Measurements from ENCODE around the gene TBC1D4.
"Not testable (repeated sequence)": the region's sequence is repeated elsewhere in the genome, so short reads cannot be mapped to it uniquely, and the experiment has no call there.

TBC1D4 gene

GRCh38 chr13:75452564-75452963 lies 29.4 kb downstream of the TBC1D4 start:
- DNase-seq (ENCODE audit: low read depth): no peak

- no peak for DNase-seq (ENCODE audit: low read depth)
Observed at GRCh38 chr13:75447493-75447892, 34.5 kb downstream of the TBC1D4 start.

- DNase-seq (ENCODE audit: low read depth): no peak
Observed at GRCh38 chr13:75446874-75447273, 35.1 kb downstream of the TBC1D4 start.

- no peak for DNase-seq (ENCODE audit: low read depth)
Observed at GRCh38 chr13:75445717-75446499, 36.1 kb downstream of the TBC1D4 start.

- no peak for DNase-seq (ENCODE audit: low read depth)
Observed at GRCh38 chr13:75444016-75444415, 38.0 kb downstream of the TBC1D4 start.

GRCh38 chr13:75443356-75443958 lies 38.5 kb downstream of the TBC1D4 start:
- no peak for DNase-seq (ENCODE audit: low read depth)

- DNase-seq (ENCODE audit: low read depth): no peak
Observed at GRCh38 chr13:75442736-75443234, 39.2 kb downstream of the TBC1D4 start.

- no peak for DNase-seq (ENCODE audit: low read depth)
Observed at GRCh38 chr13:75440100-75440499, 41.9 kb downstream of the TBC1D4 start.

- DNase-seq (ENCODE audit: low read depth): no peak
Observed at GRCh38 chr13:75437582-75438318, 44.2 kb downstream of the TBC1D4 start.

GRCh38 chr13:75434126-75434525 lies 47.8 kb downstream of the TBC1D4 start:
- DNase-seq (ENCODE audit: low read depth): not testable (repeated sequence)

- DNase-seq (ENCODE audit: low read depth): no peak
Observed at GRCh38 chr13:75432811-75433244, 49.1 kb downstream of the TBC1D4 start.

- no peak for DNase-seq (ENCODE audit: low read depth)
Observed at GRCh38 chr13:75432045-75432444, 49.9 kb downstream of the TBC1D4 start.

- no peak for DNase-seq (ENCODE audit: low read depth)
Observed at GRCh38 chr13:75430436-75431209, 51.3 kb downstream of the TBC1D4 start.

GRCh38 chr13:75426421-75426820 lies 55.5 kb downstream of the TBC1D4 start:
- DNase-seq (ENCODE audit: low read depth): no peak

- no peak for DNase-seq (ENCODE audit: low read depth)
Observed at GRCh38 chr13:75425216-75426009, 56.6 kb downstream of the TBC1D4 start.

- no peak for DNase-seq (ENCODE audit: low read depth)
Observed at GRCh38 chr13:75423946-75424345, 58.0 kb downstream of the TBC1D4 start.

GRCh38 chr13:75422028-75422427 lies 59.9 kb downstream of the TBC1D4 start:
- no peak for DNase-seq (ENCODE audit: low read depth)

- no peak for DNase-seq (ENCODE audit: low read depth)
Observed at GRCh38 chr13:75421133-75421532, 60.8 kb downstream of the TBC1D4 start.

GRCh38 chr13:75419656-75420055 lies 62.3 kb downstream of the TBC1D4 start:
- DNase-seq (ENCODE audit: low read depth): no peak

- DNase-seq (ENCODE audit: low read depth): no peak
Observed at GRCh38 chr13:75418997-75419396, 63.0 kb downstream of the TBC1D4 start.

- DNase-seq (ENCODE audit: low read depth): no peak
Observed at GRCh38 chr13:75418186-75418843, 63.7 kb downstream of the TBC1D4 start.
